GM12878 (cell line): ENCODE data around the gene MDGA2. TPM values are rescaled to one million over a fixed set of nuclear protein-coding genes. Genes with fewer than 3 reads are reported as not detected.

Source experiments
- ATAC-seq: fragments of 200-7000 bp; cut with Tn5 transposase; 3 replicates; pipeline ENCODE4 v1.9.1; 2020; ENCODE audit warnings: mild to moderate bottlenecking, moderate library complexity
- BruUV-seq: library from RNA; stranded (reverse); fragments of 400-500 nt; replicated peaks from 2 replicates; lab custom pipeline; 2021; lab: Mats Ljungman, UMichigan
- CTCF ChIA-PET: fragments of 300-600 bp; sonication (Branson Sonifier 250); formaldehyde crosslinking; extraction: SDS; loops from one replicate; lab custom pipeline; 2021; ENCODE audit warnings: inconsistent platforms; lab: Yijun Ruan, JAX
- POLR2A ChIA-PET: fragments of 350-600 bp; formaldehyde crosslinking; extraction: SDS; loops from one replicate; lab custom pipeline; 2021; ENCODE audit warnings: inconsistent platforms; lab: Charles Lee
- RAD21 ChIA-PET: fragments of 300-600 bp; sonication (Branson Sonifier 250); formaldehyde crosslinking; loops from one replicate; lab custom pipeline; 2023; ENCODE audit warnings: antibody characterized with exemption; ENCODE audit not compliant: unreplicated experiment; lab: Charles Lee
- SMC1A ChIA-PET: fragments of 300-600 bp; sonication (Branson Sonifier 250); formaldehyde crosslinking; loops from one replicate; lab custom pipeline; 2023; ENCODE audit not compliant: unreplicated experiment, uncharacterized antibody; lab: Charles Lee
- DNase-seq: peaks from one replicate; pipeline ENCODE4 v3.0.0-alpha.2; 2011; ENCODE audit warnings: low read depth, low spot score
- FAIRE-seq: peaks from 3 replicates; lab custom pipeline; 2011; peaks lifted over from hg19 to GRCh38; lab: Jason Lieb, UNC
- H2AFZ ChIP-seq: 2 replicates; pipeline ENCODE4 v1.6.0; 2011; ENCODE audit warnings: low read depth, low read length, control low read depth; ENCODE audit not compliant: control insufficient read depth
- H3K27ac ChIP-seq: 2 replicates; pipeline ENCODE4 v1.5.1; 2011; ENCODE audit warnings: control low read depth; ENCODE audit not compliant: control insufficient read depth, insufficient read depth
- H3K27me3 ChIP-seq, 2 experiments: replicated peaks in 1 of 2; 2 replicates each; pipeline versions ENCODE4 v1.6.0 to v1.6.1; 2011; ENCODE audit warnings: low read length in 1 of 2; ENCODE audit not compliant: control insufficient read depth in 2 of 2, insufficient read depth in 2 of 2
- H3K36me3 ChIP-seq, 2 experiments: 2 replicates each; pipeline ENCODE4 v1.5.1; 2011; ENCODE audit warnings: low read length in 1 of 2; ENCODE audit not compliant: control insufficient read depth in 2 of 2, insufficient read depth in 2 of 2
- H3K4me1 ChIP-seq: 2 replicates; pipeline ENCODE4 v1.6.1; 2011; ENCODE audit warnings: mild to moderate bottlenecking, low read length, moderate library complexity, mixed read lengths; ENCODE audit not compliant: control insufficient read depth, insufficient read depth
- H3K4me2 ChIP-seq: 2 replicates; pipeline ENCODE4 v1.6.0; 2011; ENCODE audit warnings: control low read depth; ENCODE audit not compliant: control insufficient read depth, insufficient read depth
- H3K4me3 ChIP-seq: fragments of 200-600 bp; sonication (generic); 2 replicates; pipeline ENCODE4 v1.5.1; 2016
- H3K79me2 ChIP-seq: 2 replicates; pipeline ENCODE4 v1.6.0; 2011; ENCODE audit warnings: low read length; ENCODE audit not compliant: control insufficient read depth, insufficient read depth
- H3K9ac ChIP-seq: 2 replicates; pipeline ENCODE4 v1.8.0; 2011; ENCODE audit warnings: low read length, control low read depth, mixed read lengths; ENCODE audit not compliant: control insufficient read depth, insufficient read depth
- H3K9me3 ChIP-seq: replicated peaks from 3 replicates; pipeline ENCODE4 v1.5.1; 2011; ENCODE audit warnings: mild to moderate bottlenecking, low read length; ENCODE audit not compliant: control insufficient read depth, insufficient read depth
- H4K20me1 ChIP-seq: 2 replicates; pipeline ENCODE4 v1.6.0; 2011; ENCODE audit not compliant: control insufficient read depth, insufficient read depth
- CBX3 ChIP-seq: fragments of 200-600 bp; sonication (generic); IDR thresholded peaks from 2 replicates; pipeline ENCODE4 v1.6.1; 2016; ENCODE audit warnings: low read depth, borderline replicate concordance
- CHD2 ChIP-seq: IDR thresholded peaks from 2 replicates; pipeline ENCODE4 v1.6.1; 2011; ENCODE audit warnings: low read depth, low read length, improper control_type of control experiment, borderline replicate concordance
- IKZF1 ChIP-seq: fragments of 450-650 bp; conservative IDR thresholded peaks from 2 replicates; pipeline ENCODE4 v1.6.1; 2017; ENCODE audit warnings: antibody characterized with exemption, mild to moderate bottlenecking
- NFYA ChIP-seq: IDR thresholded peaks from 2 replicates; pipeline ENCODE4 v1.6.1; 2011; ENCODE audit warnings: low read depth, mild to moderate bottlenecking, low read length, improper control_type of control experiment, borderline replicate concordance
- PAX5 ChIP-seq: IDR thresholded peaks from 2 replicates; pipeline ENCODE4 v1.6.1; 2011; ENCODE audit warnings: low read depth, low read length, borderline replicate concordance
- RAD51 ChIP-seq: fragments of 450-650 bp; IDR thresholded peaks from 2 replicates; pipeline ENCODE4 v1.6.1; 2016; ENCODE audit warnings: moderate library complexity, mild to moderate bottlenecking, inconsistent platforms
- RUNX3 ChIP-seq: IDR thresholded peaks from 2 replicates; pipeline ENCODE4 v1.6.1; 2012; ENCODE audit warnings: low read length, inconsistent platforms
- SREBF2 ChIP-seq: IDR thresholded peaks from 2 replicates; pipeline ENCODE4 v1.6.1; 2012; ENCODE audit warnings: mild to moderate bottlenecking, low read length
- SRF ChIP-seq, 2 experiments: IDR thresholded peaks; 2 replicates each; pipeline ENCODE4 v1.6.1; 2011; ENCODE audit warnings: low read depth in 2 of 2, low read length in 2 of 2, mild to moderate bottlenecking in 1 of 2, moderate library complexity in 1 of 2
- TAF1 ChIP-seq: IDR thresholded peaks from 2 replicates; pipeline ENCODE4 v1.6.1; 2011; ENCODE audit warnings: mild to moderate bottlenecking, low read depth, low read length, borderline replicate concordance
- WGBS: methylation state at CpG from one replicate; pipeline ENCODE4 v1.1.6; 2016; ENCODE audit warnings: low lambda C conversion rate; ENCODE audit not compliant: insufficient replicate concordance, insufficient coverage; ENCODE audit errors: missing lambda C conversion rate; 5-methylcytosine and 5-hydroxymethylcytosine counted together
- in situ Hi-C: fragments of 300-500 bp; cut with MboI; formaldehyde crosslinking; loops from 9 replicates; pipeline ENCODE4 v1.14.3; 2018; ENCODE audit warnings: mixed read lengths
- intact Hi-C: fragments of 100-400 bp; cut with micrococcal nuclease; formaldehyde crosslinking; loops from one replicate; pipeline ENCODE4 v1.14.2; 2022; ENCODE audit not compliant: unreplicated experiment
- polyA plus RNA-seq, 11 experiments: library from polyadenylated mRNA; depleted of rRNA in 4 of 11; unstranded in 6 of 11; stranded (reverse) in 5 of 11; fragments of >200 nt; fragmentation: Nextera tagmentation in 4 of 11; fragmentation: Illumina TruSeq in 1 of 11; extraction: Ambion mirVana in 4 of 11; extraction: Trizol in 1 of 11; gene quantifications; 1 replicate in 1 of 11; 2 replicates in 10 of 11; pipeline versions ENCODE4 v1.2.1 to v1.2.3, GENCODE V29; 2011 to 2016; ENCODE audit warnings: inconsistent platforms in 2 of 11, missing spikeins in 2 of 11, low read depth in 1 of 11
- total RNA-seq, 4 experiments: library from RNA; depleted of rRNA in 3 of 4; stranded (reverse); fragments of >200 nt in 3 of 4; fragmentation: Illumina TruSeq in 1 of 4; extraction: Trizol in 1 of 4; gene quantifications; 2 replicates each; pipeline versions ENCODE4 v1.2.1 to v1.2.3, GENCODE V29; 2013 to 2021
- TF ChIP-seq, protein P1 (sequence below): fragments of 450-650 bp; IDR thresholded peaks from 2 replicates; pipeline ENCODE4 v1.6.1; 2017; ENCODE audit warnings: mild to moderate bottlenecking, moderate library complexity
- TF ChIP-seq, protein P2 (sequence below): IDR thresholded peaks from 2 replicates; pipeline ENCODE4 v1.6.1; 2012; ENCODE audit warnings: low read depth, low read length, improper control_type of control experiment
- TF ChIP-seq, protein P3 (sequence below): IDR thresholded peaks from 2 replicates; pipeline ENCODE4 v1.6.1; 2011; ENCODE audit warnings: borderline replicate concordance, low read depth, mild to moderate bottlenecking, moderate library complexity, low read length; ENCODE audit not compliant: insufficient read depth, poor library complexity, severe bottlenecking

Gene MDGA2
- total and polyA plus RNA-seq, 10 of the 15 experiments (the other 5 are each of a cell fraction or from before 2014, with no cell fraction given), result not detected

DNA sequence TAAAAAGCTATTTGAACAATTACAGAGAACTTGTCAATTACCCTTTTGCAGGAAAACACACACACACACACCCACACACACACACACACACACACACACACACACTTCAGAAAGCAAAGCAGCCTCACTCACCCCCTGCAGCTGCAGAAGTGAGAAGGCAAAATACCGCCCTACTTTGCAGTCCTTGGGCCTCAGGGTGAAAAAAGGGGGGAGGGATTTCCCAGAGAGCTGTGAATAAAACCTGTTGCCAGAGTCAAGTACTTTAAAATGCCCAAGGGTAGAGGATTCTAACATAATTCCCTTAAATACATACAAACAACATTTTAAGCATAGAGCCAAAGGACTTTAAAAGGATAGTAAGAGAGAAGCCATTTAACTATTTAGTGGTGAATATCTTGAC, 285.9 kb downstream of the MDGA2 start (continued):
- TF ChIP-seq, protein P1, sequence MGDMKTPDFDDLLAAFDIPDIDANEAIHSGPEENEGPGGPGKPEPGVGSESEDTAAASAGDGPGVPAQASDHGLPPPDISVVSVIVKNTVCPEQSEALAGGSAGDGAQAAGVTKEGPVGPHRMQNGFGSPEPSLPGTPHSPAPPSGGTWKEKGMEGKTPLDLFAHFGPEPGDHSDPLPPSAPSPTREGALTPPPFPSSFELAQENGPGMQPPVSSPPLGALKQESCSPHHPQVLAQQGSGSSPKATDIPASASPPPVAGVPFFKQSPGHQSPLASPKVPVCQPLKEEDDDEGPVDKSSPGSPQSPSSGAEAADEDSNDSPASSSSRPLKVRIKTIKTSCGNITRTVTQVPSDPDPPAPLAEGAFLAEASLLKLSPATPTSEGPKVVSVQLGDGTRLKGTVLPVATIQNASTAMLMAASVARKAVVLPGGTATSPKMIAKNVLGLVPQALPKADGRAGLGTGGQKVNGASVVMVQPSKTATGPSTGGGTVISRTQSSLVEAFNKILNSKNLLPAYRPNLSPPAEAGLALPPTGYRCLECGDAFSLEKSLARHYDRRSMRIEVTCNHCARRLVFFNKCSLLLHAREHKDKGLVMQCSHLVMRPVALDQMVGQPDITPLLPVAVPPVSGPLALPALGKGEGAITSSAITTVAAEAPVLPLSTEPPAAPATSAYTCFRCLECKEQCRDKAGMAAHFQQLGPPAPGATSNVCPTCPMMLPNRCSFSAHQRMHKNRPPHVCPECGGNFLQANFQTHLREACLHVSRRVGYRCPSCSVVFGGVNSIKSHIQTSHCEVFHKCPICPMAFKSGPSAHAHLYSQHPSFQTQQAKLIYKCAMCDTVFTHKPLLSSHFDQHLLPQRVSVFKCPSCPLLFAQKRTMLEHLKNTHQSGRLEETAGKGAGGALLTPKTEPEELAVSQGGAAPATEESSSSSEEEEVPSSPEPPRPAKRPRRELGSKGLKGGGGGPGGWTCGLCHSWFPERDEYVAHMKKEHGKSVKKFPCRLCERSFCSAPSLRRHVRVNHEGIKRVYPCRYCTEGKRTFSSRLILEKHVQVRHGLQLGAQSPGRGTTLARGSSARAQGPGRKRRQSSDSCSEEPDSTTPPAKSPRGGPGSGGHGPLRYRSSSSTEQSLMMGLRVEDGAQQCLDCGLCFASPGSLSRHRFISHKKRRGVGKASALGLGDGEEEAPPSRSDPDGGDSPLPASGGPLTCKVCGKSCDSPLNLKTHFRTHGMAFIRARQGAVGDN, result no peak
- TF ChIP-seq NFYA, result no peak

DNA sequence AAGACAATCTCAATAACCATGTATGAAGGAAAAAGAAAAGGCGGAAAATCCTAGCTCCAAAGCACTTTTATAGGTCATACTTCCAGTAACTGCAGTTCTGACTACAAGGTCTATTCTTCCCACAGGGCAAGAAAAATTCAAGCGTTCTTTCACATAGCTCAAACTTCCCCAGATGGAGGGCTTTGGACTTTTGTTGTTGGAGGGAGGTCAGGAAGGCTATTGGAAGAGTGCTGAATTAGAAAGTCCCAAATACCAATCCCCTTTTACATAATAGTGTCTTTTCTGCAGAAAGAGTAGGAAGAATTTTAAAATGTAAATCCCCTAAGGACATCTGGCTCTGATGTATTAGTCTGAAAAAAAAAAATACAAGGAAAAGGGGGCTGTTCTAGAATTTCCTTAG, 309.4 kb downstream of the MDGA2 start:
- no peaks in the 10 kb centered on the region for H4K20me1 ChIP-seq
- no peaks in the 10 kb centered on the region for H3K4me1 ChIP-seq
- no peak overlapping the region for H2AFZ ChIP-seq
- ATAC-seq, result no peak
- ChIA-PET CTCF (no interaction called here), RAD21 (no interaction called here), POLR2A (no interaction called here), SMC1A (no interaction called here)
- FAIRE-seq, result no peak
- H3K9ac ChIP-seq, result no peak overlapping the region
- no peak overlapping the region for H3K27ac ChIP-seq
- no peak for DNase-seq
- no peak for TF ChIP-seq CHD2
- TF ChIP-seq, protein P2, sequence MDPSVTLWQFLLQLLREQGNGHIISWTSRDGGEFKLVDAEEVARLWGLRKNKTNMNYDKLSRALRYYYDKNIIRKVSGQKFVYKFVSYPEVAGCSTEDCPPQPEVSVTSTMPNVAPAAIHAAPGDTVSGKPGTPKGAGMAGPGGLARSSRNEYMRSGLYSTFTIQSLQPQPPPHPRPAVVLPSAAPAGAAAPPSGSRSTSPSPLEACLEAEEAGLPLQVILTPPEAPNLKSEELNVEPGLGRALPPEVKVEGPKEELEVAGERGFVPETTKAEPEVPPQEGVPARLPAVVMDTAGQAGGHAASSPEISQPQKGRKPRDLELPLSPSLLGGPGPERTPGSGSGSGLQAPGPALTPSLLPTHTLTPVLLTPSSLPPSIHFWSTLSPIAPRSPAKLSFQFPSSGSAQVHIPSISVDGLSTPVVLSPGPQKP, result no peak
- no peak for TF ChIP-seq RUNX3
- TF ChIP-seq SRF (IDR thresholded peaks at IDR 0.05; ENCODE audit: low read depth in 2 of 2, low read length in 2 of 2), result no peak
- TF ChIP-seq, protein P3, sequence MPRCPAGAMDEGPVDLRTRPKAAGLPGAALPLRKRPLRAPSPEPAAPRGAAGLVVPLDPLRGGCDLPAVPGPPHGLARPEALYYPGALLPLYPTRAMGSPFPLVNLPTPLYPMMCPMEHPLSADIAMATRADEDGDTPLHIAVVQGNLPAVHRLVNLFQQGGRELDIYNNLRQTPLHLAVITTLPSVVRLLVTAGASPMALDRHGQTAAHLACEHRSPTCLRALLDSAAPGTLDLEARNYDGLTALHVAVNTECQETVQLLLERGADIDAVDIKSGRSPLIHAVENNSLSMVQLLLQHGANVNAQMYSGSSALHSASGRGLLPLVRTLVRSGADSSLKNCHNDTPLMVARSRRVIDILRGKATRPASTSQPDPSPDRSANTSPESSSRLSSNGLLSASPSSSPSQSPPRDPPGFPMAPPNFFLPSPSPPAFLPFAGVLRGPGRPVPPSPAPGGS, result no peak
- no peak for TF ChIP-seq TAF1
- TF ChIP-seq RAD51, result no peak
- no peak for TF ChIP-seq PAX5
- TF ChIP-seq IKZF1, result no peak
- TF ChIP-seq CBX3, result no peak
- no peak for TF ChIP-seq SREBF2
- H3K9me3 ChIP-seq, result no peaks in the 10 kb centered on the region
- no TSS peak for BruUV-seq
- no peak overlapping the region for H3K4me3 ChIP-seq
- no peak overlapping the region for H3K4me2 ChIP-seq
- WGBS, result 5% methylated on average over 2 of the region's 2 CpGs
- in situ Hi-C loops (no loop called here), intact Hi-C loops (no loop called here)
- H3K79me2 ChIP-seq, result no peaks in the 10 kb centered on the region
- H3K27me3 ChIP-seq, result no peaks in the 10 kb centered on the region
- no peaks in the 10 kb centered on the region for H3K36me3 ChIP-seq
